Ishikawa (cell line): ENCODE measurements around the gene STX10.

Experiments
- CEBPB ChIP-seq: IDR thresholded peaks from 2 replicates; pipeline ENCODE4 v1.6.1; 2012
- CREB1 ChIP-seq: IDR thresholded peaks from 2 replicates; pipeline ENCODE4 v1.6.1; 2012; ENCODE audit warnings: low read depth
- EGR1 ChIP-seq: IDR thresholded peaks from 2 replicates; pipeline ENCODE4 v1.6.1; 2012
- EP300 ChIP-seq: IDR thresholded peaks from 2 replicates; pipeline ENCODE4 v1.6.1; 2012; ENCODE audit warnings: borderline replicate concordance
- FOXM1 ChIP-seq: IDR thresholded peaks from 2 replicates; pipeline ENCODE4 v1.6.1; 2012; ENCODE audit warnings: low read depth, borderline replicate concordance
- MAX ChIP-seq: IDR thresholded peaks from 2 replicates; pipeline ENCODE4 v1.6.1; 2012
- NFIC ChIP-seq: IDR thresholded peaks from 2 replicates; pipeline ENCODE4 v1.6.1; 2012
- RAD21 ChIP-seq: IDR thresholded peaks from 2 replicates; pipeline ENCODE4 v1.6.1; 2012; ENCODE audit warnings: low read depth
- REST ChIP-seq: IDR thresholded peaks from 2 replicates; pipeline ENCODE4 v1.6.1; 2012; ENCODE audit warnings: low read depth, mild to moderate bottlenecking
- TAF1 ChIP-seq: IDR thresholded peaks from 2 replicates; pipeline ENCODE4 v1.6.1; 2012; ENCODE audit warnings: low read depth, mild to moderate bottlenecking
- TCF12 ChIP-seq: IDR thresholded peaks from 2 replicates; pipeline ENCODE4 v1.6.1; 2012; ENCODE audit warnings: low read depth
- TEAD4 ChIP-seq: IDR thresholded peaks from 2 replicates; pipeline ENCODE4 v1.6.1; 2012
- USF1 ChIP-seq: IDR thresholded peaks from 2 replicates; pipeline ENCODE4 v1.6.1; 2012
- YY1 ChIP-seq: IDR thresholded peaks from 2 replicates; pipeline ENCODE4 v1.6.1; 2012; ENCODE audit warnings: low read depth
- ZBTB7A ChIP-seq: IDR thresholded peaks from 2 replicates; pipeline ENCODE4 v1.6.1; 2012; ENCODE audit warnings: low read depth

The STX10 gene

GRCh38 chr19:13121551-13122274 is 28.5 kb downstream of the STX10 start:
- no peak for TF ChIP-seq CEBPB
- no peak for TF ChIP-seq RAD21
- TF ChIP-seq TAF1: no peak

- no peak for TF ChIP-seq TEAD4
- TF ChIP-seq TCF12: no peak
- TF ChIP-seq RAD21: no peak
- TF ChIP-seq FOXM1: no peak
- TF ChIP-seq YY1: no peak
- no peak for TF ChIP-seq USF1
- no peak for TF ChIP-seq CREB1
- no peak for TF ChIP-seq EP300
- TF ChIP-seq MAX: no peak
- TF ChIP-seq EGR1: no peak
- TF ChIP-seq ZBTB7A: no peak
- TF ChIP-seq NFIC: no peak
- no peak for TF ChIP-seq REST
- TF ChIP-seq CEBPB: no peak
- TF ChIP-seq TAF1: no peak
Observed at GRCh38 chr19:13120817-13121216, 29.4 kb downstream of the STX10 start.

GRCh38 chr19:13120031-13120430 is 30.1 kb downstream of the STX10 start:
- TF ChIP-seq FOXM1 (no peak), MAX (no peak), EGR1 (no peak), ZBTB7A (no peak), TEAD4 (no peak), TCF12 (no peak), TAF1 (no peak), EP300 (no peak), YY1 (no peak), CEBPB (no peak), CREB1 (no peak)

GRCh38 chr19:13119627-13120026 is 30.5 kb downstream of the STX10 start:
- TF ChIP-seq TAF1: no peak
- no peak for TF ChIP-seq CREB1
- TF ChIP-seq TCF12: no peak
- TF ChIP-seq TEAD4: no peak
- no peak for TF ChIP-seq REST
- no peak for TF ChIP-seq EGR1
- TF ChIP-seq YY1: no peak
- no peak for TF ChIP-seq USF1
- TF ChIP-seq FOXM1: no peak
- no peak for TF ChIP-seq CEBPB
- no peak for TF ChIP-seq MAX
- no peak for TF ChIP-seq ZBTB7A
- TF ChIP-seq NFIC: no peak
- no peak for TF ChIP-seq EP300
- TF ChIP-seq RAD21: no peak

GRCh38 chr19:13118424-13119193 is 31.6 kb downstream of the STX10 start:
- TF ChIP-seq TCF12: no peak
- no peak for TF ChIP-seq USF1
- TF ChIP-seq FOXM1: no peak
- no peak for TF ChIP-seq RAD21
- TF ChIP-seq MAX: no peak
- TF ChIP-seq EP300: no peak
- TF ChIP-seq EGR1: peak; percentile 95
- TF ChIP-seq ZBTB7A: peak; percentile 59
- 0 out of 2 replicates have a peak, but pooled peaks have one; percentile 12 for TF ChIP-seq TEAD4
